HG03045 (cell line): Measurements from ENCODE around the gene MYL4.
"Not testable (repeated sequence)": the region's sequence is repeated elsewhere in the genome, so short reads cannot be mapped to it uniquely, and the experiment has no call there.

Experiments
- ATAC-seq: cut with Tn5 transposase; IDR thresholded peaks from one replicate; pipeline ENCODE4 v1.9.1; 2021; ENCODE audit warnings: mild to moderate bottlenecking, moderate library complexity; ENCODE audit not compliant: unreplicated experiment

MYL4 gene

DNA sequence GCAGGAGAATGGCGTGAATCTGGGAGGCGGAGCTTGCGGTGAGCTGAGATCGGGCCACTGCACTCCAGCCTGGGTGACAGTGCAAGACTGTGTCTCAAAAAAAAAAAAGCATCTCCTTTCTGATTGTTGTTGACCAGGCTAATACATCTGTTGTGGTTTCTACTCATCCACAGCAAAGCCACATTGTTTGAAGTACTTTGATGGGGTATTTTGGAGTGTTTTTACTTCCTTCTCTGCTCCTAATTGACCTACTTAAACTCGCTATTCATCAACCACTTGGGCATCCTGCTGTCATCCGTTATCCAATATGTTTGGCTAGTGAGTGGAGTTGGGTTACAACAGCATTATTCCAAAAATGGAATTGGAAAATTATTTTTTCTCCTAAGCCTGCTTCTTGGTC lies 16.6 kb upstream of the MYL4 start:
- no peak for ATAC-seq

DNA sequence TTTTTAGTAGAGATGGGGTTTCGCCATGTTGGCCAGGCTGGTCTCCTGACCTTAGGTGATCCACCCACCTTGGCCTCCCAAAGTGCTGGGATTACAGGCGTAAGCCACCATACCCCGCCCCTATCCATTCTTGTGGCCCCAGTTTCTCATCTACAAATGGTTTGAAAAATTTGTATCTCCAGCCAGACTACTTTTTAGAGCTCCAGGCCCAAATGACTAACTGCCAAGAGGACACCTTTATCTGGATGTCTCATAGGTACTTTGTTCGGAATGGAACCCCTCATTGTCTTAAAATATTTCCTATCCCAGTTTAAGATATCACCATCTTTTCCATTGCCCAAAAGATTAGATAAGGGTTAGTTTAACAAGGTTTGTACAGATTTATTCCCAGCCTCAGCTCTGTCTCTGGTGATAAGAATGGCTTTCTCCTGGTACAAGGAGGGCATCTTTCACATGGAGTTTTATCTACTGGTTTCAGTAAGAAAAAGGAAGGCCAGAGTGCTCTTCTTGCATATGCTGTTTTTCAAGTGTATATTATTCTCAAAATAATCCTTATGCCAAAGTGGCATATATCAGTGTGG lies 15.1 kb upstream of the MYL4 start:
- no peak for ATAC-seq

DNA sequence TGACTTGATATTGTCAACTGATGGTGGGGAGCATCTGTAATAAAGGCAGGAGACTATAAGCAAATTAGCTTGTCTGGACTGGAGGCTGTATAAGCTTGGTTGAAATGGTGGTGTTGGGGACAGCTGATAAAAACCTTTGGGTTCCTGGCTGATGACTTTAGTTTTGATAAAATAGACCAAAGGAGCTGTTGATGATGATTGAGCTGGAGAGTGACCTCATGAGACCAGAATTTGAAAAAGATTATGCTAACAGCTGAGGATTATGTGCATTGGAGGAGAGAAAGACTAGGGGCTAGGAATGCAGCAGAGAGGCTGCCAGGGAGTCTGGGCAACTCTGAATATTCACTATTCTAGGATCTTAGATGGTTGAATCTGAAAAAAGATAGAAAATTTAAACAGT lies 11.3 kb upstream of the MYL4 start:
- no peak for ATAC-seq

DNA sequence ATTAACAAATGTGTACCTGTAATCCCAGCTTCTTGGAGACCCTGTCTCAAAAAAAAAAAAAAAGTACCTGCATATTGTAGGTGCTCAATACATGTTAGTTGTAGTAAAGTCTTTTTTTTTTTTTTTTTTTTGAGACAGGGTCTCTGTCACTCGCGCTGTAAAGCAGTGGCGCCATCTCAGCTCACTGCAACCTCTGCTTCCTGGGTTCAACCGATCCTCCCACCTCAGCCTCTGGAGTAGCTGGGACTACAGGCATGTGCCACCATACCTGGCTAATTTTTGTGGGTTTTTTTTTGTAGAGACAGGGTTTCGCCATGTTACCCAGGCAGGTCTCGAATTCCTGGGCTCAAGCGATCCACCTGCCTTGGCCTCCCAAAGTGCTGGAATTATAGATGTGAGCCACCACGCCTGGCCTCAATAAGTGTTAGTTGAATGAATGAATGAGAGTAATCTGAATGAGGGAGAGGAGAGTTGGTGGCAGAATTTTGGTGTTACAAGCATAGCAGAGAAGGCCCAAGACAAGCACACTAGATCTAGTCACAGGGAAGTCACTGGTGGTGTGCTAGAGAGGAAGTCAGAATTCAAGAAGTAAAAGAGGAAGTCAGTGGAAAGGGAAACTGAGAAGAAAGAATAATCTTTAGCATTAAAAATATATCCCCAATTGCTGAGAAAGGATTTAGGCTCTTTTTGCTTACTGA lies 9.4 kb upstream of the MYL4 start:
- ATAC-seq: no peak

DNA sequence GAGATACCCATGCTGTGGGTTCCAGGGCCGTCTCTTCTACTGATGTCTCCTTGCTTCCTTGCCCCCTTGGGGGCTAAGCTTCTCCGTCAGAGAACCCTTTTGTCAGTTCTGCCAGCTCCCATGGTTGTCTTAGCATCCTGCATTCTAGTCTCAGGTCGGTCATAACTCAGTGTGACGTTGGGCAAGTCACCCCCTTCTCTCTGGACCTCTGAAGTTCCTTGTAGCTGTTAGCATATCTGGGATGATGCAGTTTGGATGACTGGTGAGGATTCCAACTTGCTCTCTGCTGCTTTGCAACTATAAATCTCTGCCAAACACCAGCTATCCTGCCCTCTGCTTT lies 8.9 kb upstream of the MYL4 start:
- no peak for ATAC-seq

DNA sequence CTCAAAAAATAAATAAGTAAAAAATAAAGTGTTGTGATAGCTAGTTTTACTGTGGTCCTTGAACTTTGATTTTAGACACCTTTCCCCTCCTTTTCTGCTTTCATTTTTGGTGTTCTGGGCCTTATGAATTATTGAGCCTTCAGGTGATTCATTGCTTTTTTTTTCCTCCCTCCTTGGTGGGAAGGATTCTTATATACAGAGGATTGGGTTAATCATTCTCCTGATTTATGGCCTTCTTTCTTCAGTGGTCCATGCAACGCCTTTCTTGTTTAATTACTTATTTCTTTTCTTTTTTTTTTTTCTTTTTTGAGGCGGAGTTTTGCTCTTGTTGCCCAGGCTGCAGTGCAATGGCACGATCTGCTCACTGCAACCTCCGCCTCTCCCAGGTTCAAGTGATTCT lies 8.0 kb upstream of the MYL4 start:
- no peak for ATAC-seq

DNA sequence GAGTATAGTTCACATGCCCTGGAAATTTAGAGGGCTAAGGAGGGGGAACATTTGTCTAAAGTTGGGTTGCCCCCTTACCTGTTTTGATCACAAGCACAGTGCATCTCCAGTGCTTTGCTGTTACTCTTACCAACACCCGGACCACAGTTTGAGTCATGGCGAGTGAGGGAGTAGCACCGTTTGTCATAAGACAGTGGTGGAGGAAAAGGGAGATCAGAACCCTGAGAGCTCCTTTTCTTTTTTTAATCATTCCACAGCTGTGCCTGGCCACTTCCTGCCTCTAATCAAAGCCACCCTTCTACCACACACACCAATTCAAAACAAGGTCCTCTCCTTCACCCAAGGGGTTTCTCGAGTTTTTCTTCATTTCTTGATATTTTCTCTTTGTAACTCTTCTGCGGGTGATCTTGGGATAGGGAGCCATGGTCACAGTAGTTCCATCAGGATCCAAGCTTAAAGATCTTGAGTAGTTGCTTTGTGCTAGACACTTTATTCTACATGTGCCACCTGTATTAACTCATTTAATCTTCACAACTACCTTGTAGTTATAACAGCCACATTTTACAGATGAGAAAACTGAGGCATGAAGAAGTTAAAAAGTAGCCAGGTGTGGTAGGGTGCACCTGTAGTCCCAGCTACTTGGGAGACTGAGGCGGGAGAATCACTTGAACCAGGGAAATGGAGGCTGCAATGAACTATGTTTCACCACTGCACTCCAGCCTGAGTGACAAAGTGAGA lies 5.0 kb upstream of the MYL4 start:
- ATAC-seq: no peak

DNA sequence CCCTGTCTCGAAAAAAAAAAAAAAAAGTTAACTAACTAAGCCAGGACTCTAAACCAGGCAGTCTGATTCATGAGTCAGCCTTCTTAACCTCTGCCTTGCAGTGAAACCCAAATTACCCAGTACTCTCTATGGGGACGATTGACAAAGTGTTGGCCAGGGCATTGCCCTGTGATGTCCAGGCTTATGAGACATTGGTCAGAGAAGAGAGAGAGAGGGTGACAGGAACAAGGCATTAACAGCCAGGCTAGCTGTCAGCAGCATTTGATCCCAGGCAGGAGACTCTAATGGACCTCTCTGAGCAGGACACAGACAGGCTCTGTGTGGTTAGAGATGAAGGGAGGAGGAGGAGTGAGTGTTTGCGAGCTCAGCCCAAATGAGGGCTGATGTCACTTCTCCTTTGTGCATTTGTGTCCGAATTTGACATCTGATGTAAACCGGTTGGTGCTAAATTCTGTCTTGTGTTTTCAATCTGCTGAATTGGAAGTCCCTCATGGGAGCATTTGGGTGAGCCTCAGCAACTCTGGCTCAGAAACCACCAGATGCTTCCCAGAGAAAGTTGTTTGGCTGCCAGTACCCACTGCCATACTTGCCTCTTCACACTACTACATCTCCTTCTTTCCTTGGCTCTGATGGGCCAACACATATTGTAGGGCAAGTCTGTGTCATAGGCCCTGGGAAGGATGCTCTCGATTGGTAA lies 4.3 kb upstream of the MYL4 start:
- ATAC-seq: peak; percentile 45

DNA sequence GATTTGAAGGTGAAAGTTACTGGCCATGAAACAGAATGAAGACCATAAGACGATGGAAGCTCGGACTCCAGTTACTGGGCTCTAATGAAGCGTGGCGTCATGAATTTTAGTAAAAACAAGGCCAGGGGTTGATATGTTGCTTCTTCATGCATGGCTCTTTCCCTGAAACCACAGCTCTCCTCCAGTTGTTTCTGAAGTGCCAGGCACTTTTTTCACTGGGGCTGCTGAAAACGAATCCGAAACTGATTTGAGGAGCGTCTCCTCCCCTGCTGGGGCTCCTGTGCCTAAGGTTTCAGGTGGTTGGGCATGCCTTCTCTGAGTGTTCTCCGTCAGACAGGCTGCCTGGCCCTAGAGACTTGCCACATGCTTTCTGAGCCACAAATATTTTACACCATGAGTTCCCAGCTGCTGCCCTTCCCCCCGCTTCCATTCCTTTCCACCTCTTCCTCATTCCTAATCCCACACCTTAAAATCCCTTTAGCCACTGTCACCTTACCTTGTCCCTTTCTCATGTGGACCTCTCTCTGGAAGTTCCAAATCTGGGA lies 3.7 kb upstream of the MYL4 start:
- ATAC-seq: peak; percentile 51

DNA sequence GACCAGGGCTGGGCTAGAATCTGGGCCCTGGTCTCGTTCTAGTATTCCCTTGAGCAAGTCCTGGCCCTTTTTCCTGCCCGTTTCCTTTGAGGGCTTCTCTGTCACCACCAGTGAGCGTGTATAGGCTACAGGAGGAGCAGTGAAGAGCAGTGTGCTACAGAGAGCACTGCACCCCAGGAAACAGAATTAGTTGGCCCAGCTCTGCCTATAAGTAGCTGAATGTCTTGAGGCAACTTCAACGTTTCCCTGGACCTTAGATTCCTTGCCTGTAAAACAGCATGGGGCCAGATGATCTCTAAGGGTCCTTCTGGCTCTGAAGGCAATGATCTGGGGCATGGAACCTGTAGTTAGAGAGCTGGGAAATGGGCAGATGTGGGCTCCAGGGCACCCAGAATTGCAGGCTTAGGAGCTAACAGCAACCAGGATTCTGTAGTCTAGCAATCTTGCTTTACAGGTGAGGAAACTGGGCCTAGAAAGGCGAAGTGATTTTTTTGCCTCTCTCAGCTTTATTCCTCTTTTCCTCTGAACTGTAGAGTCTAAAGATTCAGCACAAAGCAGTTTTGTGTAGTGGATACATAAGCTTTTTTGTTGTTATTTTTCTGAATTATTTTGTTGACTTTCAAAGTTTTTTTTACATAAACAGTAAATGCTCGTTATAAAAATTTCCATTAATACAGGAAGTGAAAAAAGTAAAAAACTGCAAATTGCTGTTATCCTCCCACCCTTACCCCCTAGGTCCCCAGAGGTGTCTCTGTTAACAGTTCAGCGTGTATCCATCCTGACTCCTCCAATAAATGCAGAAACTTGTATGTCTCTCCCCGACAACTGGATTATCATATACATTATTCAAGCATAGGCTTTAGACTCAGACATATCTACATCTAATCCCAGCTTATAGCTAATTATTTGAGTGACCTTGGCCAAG lies 1.7 kb upstream of the MYL4 start:
- no peak for ATAC-seq

DNA sequence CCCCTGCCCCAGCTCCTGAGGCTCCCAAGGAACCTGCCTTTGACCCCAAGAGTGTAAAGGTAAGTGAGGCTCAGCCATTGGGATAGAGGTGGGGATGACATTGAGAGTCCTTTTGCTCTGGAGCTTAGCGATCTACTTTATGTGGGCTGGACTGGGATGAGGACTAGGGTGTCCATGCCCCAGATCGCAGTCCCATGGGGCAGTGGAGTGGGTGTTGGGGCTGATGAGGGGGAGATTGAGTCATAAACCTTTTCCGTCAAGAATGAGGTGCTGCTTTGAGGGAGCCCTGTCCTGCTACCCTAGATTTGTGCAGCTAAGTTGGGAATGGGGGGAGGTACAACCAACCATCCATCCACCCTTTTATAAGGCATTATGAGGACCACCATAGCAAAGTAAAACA lies 351 bp downstream of the MYL4 start:
- ATAC-seq: no peak

DNA sequence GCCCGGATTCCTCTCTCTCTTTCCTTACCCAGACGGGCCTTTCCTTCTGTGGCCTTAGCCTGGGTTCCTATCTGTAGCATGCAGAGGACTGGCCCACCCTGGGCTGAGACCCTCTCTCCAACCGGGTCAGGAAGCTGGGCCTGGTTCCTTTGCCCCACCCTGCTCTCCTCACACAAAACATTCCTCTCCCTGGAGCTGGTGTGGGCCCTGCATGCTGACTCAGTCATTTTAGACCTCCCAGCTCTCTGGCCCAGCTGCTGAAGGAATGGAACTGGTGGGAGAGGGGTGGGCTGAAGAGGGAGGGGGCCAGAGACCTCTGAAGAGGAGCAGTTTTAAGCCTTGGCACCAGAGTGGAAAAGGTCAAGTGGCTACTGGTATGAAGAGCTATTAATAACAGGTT lies 957 bp downstream of the MYL4 start:
- no peak for ATAC-seq

DNA sequence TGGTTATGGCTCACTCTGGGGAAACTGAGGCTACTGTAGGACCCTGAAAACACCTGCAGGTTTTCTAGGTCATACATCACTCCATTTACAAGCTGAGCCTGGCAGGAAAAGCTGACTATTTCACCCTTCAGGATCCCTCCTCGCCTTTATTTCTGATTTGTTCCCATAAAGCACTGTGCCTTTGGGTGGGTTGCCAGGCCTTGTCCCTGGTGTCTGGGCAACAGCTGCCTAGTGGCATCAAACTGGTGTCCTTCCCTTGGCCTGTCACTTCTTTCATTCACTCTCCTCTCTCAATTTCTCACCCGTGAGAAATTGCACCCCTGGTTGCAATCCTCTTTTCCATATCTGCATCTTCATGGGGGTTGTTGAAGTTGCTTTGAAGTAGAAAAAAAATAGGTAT lies 1.6 kb downstream of the MYL4 start:
- no peak for ATAC-seq

DNA sequence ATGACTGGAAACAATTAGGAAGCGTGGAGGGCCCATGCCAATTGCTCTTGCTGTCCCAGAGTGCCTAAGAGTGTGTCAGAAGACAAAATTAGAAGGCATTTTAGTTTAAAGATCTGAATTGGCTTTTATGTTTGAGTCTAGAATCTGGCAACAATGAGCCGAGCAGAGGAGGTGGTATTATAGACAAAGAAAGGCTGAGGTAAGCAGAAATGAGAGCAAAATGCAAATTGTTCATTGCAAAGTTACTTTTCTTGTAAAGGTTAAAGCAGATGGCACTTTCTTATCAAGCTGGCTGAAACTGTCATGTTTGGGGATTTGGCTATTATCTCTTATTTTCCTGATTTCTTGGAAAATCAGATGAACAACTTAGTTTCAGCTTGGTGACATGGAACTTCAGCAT lies 3.3 kb downstream of the MYL4 start:
- ATAC-seq: no peak

DNA sequence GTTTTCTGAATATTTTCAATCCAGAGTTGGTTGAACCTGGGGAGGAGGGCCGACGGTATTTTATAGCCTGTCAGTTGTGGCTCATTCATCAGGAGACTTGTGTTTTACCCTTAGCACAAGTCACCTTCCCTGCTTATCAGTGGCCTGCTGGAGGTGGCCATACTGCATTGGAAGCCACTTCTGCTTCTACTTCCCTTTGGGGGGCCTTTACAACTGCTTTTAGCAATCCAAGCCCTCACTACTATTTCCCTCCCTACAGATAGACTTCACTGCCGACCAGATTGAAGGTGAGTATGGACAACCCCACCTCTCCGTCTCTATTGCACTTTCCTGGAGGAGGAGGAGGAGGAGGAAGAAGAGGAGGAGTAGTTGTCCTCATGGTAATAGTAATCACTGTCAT lies 4.4 kb downstream of the MYL4 start:
- no peak for ATAC-seq

DNA sequence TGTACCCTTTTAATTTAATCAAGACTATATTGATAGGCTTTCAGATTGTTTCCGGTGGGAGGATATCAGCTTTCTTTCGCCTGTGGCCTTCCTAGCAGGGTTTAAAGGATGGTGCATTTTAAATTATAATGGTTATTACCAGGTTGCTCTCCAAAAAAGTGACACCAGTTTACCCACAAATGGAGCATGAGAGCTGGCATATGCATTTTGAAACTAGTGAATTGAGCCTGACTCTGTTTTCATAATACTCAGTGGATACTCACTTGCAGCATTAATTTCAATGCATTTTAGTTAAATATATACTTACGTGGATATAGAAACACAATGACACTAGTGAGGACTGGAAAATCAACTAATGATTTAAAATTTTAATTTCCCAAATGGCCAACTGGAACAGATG lies 5.8 kb downstream of the MYL4 start:
- ATAC-seq: no peak

DNA sequence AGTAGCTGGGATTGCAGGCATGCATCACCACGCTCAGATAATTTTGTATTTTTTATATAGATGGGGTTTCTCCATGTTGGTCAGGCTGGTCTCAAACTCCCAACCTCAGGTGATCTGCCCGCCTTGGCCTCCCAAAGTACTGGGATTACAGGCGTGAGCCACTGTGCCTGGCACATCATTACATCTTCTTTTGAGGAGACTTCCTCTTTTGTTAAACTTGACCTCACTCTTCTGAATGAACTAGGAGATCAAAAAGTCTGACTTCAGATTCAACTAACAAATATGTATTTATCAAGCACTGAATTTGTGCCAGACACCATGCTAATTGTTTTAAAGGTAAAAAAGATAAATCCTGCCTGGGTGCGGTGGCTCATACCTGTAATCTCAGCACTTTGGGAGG lies 7.7 kb downstream of the MYL4 start:
- ATAC-seq: not testable (repeated sequence)

DNA sequence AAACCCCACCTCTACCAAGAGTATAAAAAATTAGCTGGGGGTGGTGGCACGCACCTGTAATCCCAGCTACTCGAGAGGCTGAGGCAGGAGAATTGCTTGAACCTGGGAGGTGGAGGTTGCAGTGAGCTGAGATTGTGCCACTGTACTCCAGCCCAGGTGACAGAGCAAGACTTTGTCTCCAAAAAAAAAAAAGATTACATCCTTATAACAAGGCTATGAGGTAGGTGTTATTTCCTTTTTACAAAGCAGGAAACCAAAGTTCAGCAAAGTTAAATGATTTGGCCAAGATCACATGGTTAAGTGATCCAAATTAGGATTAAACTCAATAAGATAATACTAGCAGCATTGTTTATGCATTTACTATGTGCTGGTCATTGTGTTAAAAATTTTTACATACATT lies 8.1 kb downstream of the MYL4 start:
- ATAC-seq: not testable (repeated sequence)

DNA sequence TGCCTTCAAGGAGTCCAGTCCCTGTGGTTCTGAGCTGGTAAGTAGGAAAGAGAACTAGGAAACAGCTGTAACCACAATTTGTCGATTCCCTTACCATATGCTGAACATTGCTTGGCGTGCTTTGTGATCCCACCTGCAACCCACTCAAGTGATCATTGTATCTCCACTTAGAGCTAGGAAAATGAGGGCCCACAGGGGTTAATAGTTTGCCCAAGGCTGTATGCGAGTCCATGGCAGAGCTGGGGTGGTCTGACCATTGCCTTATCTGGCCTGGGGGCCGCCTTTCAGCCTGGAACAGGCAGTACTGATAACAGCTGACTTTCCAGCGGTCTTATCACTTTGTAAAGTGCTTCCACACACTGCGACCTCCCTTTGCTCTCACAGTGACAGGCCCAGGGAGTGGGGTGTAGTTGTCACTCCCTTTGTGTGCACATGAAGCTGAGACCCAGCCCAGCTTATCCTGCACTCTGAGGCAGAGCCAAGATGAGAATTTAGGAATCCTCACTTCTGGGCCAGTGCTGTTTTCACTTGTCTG lies 9.8 kb downstream of the MYL4 start:
- no peak for ATAC-seq
